ENCODE measurements around the gene AIF1.

The AIF1 gene

GRCh38 chr6:31614684-31615578 is at the start of gene AIF1:
Gene AIF1, plus strand, starts transcription at chr6:31615234. Its CDS starts 96 bp downstream, at chr6:31615330.
- DNase-seq, result no peak

GRCh38 chr6:31567531-31568370 is 47.3 kb upstream of the AIF1 start:
- peak; percentile 63 for DNase-seq

DNA sequence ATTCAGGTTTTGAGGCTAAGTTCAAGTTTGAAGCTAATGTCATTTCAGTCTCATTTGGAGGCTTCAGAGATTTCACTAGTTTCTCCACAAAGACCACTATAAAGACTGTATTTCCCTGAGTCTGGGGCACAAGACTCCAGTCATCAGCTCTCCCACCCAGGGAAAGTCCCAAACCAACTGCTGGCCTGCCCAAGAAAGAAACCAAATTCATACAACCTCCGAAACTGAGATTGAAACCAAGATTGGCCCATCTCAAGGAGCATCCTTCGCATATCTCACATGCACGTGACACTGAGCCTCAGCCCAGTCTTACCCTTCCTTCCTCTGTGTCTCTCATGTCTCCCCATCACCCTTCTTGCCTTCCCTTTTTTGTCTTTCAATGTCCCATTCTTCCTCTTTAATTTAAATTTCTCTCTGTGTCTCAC is 46.5 kb upstream of the AIF1 start:
- DNase-seq, result peak; percentile 81

- no peak for DNase-seq
These were observed 45.0 kb upstream of the AIF1 start for GRCh38 chr6:31569861-31570536.

DNA sequence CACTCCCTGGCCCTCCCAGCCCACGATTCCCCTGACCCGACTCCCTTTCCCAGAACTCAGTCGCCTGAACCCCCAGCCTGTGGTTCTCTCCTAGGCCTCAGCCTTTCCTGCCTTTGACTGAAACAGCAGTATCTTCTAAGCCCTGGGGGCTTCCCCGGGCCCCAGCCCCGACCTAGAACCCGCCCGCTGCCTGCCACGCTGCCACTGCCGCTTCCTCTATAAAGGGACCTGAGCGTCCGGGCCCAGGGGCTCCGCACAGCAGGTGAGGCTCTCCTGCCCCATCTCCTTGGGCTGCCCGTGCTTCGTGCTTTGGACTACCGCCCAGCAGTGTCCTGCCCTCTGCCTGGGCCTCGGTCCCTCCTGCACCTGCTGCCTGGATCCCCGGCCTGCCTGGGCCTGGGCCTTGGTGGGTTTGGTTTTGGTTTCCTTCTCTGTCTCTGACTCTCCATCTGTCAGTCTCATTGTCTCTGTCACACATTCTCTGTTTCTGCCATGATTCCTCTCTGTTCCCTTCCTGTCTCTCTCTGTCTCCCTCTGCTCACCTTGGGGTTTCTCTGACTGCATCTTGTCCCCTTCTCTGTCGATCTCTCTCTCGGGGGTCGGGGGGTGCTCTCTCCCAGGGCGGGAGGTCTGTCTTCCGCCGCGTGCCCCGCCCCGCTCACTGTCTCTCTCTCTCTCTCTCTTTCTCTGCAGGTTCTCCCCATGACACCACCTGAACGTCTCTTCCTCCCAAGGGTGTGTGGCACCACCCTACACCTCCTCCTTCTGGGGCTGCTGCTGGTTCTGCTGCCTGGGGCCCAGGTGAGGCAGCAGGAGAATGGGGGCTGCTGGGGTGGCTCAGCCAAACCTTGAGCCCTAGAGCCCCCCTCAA is 42.8 kb upstream of the AIF1 start, which contains the start of gene LTA:
LTA (plus strand) TSS at position 249 of the 871 bp plus-strand sequence; CDS start at position 703, 454 bp downstream.
- peak; percentile 89 for DNase-seq

- no peak for DNase-seq
These were observed 41.6 kb upstream of the AIF1 start for GRCh38 chr6:31573239-31574105.

- peak; percentile 77 for DNase-seq
These were observed 40.6 kb upstream of the AIF1 start for GRCh38 chr6:31574106-31575061.

DNA sequence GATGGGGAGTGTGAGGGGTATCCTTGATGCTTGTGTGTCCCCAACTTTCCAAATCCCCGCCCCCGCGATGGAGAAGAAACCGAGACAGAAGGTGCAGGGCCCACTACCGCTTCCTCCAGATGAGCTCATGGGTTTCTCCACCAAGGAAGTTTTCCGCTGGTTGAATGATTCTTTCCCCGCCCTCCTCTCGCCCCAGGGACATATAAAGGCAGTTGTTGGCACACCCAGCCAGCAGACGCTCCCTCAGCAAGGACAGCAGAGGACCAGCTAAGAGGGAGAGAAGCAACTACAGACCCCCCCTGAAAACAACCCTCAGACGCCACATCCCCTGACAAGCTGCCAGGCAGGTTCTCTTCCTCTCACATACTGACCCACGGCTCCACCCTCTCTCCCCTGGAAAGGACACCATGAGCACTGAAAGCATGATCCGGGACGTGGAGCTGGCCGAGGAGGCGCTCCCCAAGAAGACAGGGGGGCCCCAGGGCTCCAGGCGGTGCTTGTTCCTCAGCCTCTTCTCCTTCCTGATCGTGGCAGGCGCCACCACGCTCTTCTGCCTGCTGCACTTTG is 39.6 kb upstream of the AIF1 start, which contains the start of gene TNF:
TNF (plus strand) TSS at position 231 of the 567 bp plus-strand sequence; CDS start at position 408, 177 bp downstream.
- DNase-seq, result peak; percentile 92

- no peak for DNase-seq
These were observed 38.9 kb upstream of the AIF1 start for GRCh38 chr6:31575952-31576685.

GRCh38 chr6:31576897-31577578 is 38.0 kb upstream of the AIF1 start:
- peak; percentile 67 for DNase-seq

DNA sequence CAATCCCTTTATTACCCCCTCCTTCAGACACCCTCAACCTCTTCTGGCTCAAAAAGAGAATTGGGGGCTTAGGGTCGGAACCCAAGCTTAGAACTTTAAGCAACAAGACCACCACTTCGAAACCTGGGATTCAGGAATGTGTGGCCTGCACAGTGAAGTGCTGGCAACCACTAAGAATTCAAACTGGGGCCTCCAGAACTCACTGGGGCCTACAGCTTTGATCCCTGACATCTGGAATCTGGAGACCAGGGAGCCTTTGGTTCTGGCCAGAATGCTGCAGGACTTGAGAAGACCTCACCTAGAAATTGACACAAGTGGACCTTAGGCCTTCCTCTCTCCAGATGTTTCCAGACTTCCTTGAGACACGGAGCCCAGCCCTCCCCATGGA is 37.5 kb upstream of the AIF1 start:
- DNase-seq, result no peak

GRCh38 chr6:31578184-31579118 is 36.6 kb upstream of the AIF1 start:
- peak; percentile 47 for DNase-seq

GRCh38 chr6:31579119-31579505 is 35.9 kb upstream of the AIF1 start:
- DNase-seq, result peak; percentile 34

DNA sequence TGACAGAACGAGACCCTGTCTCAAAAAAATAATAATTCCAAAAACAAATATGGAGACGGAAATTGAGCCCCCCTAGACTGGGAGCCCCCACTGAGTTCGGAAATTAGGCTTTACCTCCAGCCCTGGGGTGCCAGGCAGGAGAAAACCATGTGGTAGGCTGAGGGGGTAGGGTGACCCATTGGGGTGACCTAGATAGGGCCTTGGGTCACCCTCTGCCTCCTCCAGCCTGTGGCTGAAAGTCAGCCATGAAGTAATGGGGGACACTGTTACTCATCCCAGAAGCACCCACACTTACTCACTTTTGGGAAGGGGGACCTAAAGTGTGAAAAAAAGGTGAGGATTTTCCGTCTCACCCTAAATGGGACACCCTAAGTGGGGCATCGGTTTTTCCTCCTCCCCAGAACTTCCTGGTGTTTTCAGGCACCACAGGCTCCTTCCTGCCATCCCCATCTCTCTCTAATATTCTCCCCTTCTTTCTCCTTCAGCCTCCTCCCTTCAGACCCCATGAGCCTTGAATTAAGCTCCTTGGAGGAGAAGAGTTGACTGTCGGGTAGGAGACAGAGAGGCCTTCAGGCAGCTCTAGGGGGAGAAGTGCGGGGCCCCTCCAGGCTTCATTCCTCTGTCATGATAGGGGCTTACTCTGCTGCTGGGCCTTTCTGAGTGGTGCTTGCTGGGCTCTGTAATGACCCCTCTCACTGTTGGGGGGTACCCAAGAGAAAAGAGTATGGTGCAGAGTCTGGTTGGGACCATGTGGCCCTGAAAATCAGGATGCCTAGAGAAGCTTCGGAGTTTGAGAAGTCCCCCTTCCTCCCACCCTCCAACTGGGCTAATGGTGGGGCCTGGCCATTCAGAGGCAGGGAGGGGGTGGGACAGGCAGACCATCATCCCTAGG is 35.2 kb upstream of the AIF1 start:
- peak; percentile 51 for DNase-seq

DNA sequence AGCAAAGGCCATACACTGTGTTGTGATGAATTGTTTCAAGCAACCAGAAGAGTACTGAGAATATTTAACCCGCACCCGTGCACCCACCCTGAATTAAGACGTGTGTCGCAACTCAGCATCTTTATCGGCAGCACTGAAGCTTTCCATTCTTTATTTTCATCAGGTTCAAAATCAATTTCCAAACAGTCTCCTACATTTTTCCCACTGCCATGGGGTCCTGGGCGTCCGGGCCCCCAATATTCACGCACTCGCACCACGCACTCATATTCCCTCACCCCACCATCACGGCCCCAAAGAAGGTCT is 34.6 kb upstream of the AIF1 start:
- DNase-seq, result peak; percentile 28

Measured in activated CD4-positive, alpha-beta T cell treated with anti-CD3 and anti-CD28 coated beads for 48 hours (primary cell).